ENCODE data around the gene ZNF195. TPM values are rescaled to one million over a fixed set of nuclear protein-coding genes. Genes with fewer than 3 reads are reported as not detected.

The ZNF195 gene
- total RNA-seq, 2 donors from 2014 or later = 7.8 to 9.6 TPM

DNA sequence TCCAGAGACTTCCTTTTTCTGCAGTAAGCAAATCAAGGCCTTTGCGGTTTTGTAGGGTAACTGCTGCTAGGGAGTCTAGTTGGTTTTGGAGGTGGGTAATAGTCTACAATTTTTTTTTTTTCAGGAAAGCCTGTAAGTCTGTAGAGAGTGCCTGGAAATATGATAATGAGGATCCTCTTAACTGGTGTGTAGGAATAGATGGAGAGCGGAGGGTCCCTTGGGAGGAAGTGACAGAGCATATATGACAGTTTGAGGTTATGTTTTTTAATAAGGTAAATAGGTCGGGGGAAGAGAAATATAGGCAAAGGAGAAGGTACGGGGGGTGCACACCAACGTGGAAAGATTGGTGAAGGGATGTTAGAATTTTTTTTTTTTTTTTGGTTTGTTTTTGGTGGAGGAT, 25.9 kb downstream of the ZNF195 start:
- Histone ChIP-seq H3K27me3 (no peaks in the 10 kb centered on the region), H3K4me3 (no peak overlapping the region), H3K36me3 (no peaks in the 10 kb centered on the region), H3K4me1 (no peaks in the 10 kb centered on the region), H3K9me3 (peaks cover 13 to 40% of the 10 kb centered on the region in 2 donors), H3K27ac (no peak overlapping the region)
- TF ChIP-seq, protein P1, sequence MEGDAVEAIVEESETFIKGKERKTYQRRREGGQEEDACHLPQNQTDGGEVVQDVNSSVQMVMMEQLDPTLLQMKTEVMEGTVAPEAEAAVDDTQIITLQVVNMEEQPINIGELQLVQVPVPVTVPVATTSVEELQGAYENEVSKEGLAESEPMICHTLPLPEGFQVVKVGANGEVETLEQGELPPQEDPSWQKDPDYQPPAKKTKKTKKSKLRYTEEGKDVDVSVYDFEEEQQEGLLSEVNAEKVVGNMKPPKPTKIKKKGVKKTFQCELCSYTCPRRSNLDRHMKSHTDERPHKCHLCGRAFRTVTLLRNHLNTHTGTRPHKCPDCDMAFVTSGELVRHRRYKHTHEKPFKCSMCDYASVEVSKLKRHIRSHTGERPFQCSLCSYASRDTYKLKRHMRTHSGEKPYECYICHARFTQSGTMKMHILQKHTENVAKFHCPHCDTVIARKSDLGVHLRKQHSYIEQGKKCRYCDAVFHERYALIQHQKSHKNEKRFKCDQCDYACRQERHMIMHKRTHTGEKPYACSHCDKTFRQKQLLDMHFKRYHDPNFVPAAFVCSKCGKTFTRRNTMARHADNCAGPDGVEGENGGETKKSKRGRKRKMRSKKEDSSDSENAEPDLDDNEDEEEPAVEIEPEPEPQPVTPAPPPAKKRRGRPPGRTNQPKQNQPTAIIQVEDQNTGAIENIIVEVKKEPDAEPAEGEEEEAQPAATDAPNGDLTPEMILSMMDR (IDR thresholded peaks at IDR 0.05) = no peak
- DNase-seq (ENCODE audit: low spot score) = no peak

DNA sequence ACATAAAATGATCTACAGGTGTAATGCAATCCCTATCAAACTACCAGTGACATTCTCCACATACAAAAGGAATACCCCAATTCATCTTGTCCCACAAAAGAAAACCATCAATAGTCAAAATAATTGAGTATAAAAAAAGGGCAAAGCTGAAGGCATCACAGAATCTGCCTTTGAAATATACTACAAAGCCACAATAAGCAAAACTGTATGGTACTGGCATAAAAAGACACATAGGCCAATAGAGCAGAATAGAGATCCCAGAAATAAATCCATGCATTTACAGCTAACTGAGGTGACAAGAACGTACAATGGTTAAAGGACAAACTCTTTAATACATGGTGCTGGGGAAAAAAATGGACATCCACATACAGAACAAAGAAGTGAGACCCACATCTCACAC, 31.8 kb downstream of the ZNF195 start:
- DNase-seq (ENCODE audit: low spot score) = no peak
- Histone ChIP-seq H3K27me3 (no peaks in the 10 kb centered on the region), H3K27ac (no peak overlapping the region), H3K9me3 (peaks cover 0 to 10% of the 10 kb centered on the region in 2 donors), H3K36me3 (no peaks in the 10 kb centered on the region), H3K4me1 (no peaks in the 10 kb centered on the region), H3K4me3 (no peak overlapping the region)
- TF ChIP-seq, protein P1 (IDR thresholded peaks at IDR 0.05) = no peak

DNA sequence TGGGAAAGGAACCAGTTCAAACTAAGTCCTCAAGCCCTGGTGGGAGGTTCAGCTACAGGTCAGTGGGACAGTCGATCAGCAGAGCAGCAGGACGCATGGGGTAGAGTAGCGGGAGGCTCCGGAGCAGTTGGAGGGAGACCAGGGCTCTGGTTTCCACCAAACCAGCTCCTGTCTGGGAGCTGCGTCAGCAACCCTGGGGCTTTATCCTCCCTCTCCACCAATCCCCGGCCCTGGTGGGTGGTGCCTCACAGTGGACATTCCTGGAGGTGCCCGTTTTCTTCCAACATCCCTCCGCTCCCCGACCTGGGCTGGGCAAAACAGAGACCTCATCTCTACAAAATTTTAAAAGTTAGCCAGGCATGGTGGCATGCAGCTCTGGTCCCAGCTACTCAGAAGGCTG, 32.4 kb downstream of the ZNF195 start:
- no peaks in the 10 kb centered on the region for H3K36me3 ChIP-seq
- TF ChIP-seq, protein P1 (IDR thresholded peaks at IDR 0.05) = no peak
- H3K27me3 ChIP-seq = no peaks in the 10 kb centered on the region
- H3K4me3 ChIP-seq = no peak overlapping the region
- no peaks in the 10 kb centered on the region for H3K4me1 ChIP-seq
- peaks cover 0 to 10% of the 10 kb centered on the region in 2 donors for H3K9me3 ChIP-seq
- no peak overlapping the region for H3K27ac ChIP-seq
- DNase-seq (ENCODE audit: low spot score) = no peak

DNA sequence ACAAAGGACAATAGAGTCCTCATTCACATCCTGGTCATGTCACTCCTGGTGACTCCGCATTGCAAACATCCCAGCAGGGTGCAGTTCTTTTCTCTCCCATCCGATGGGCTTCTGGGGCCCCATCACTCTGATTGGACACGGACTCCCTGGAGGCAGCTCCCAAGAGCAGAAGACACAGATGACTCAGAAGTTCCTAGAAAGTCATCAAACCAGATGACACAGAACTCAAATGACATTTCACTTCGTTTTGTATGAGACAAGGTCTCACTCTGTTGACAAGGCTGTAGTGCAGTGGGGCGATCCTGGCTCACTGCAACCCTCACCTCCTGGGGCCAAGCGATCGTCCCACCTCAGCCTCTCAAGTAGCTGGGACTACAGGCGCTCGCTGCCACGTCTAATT, 33.2 kb downstream of the ZNF195 start:
- H3K4me1 ChIP-seq = no peaks in the 10 kb centered on the region
- no peaks in the 10 kb centered on the region for H3K27me3 ChIP-seq
- no peak overlapping the region for H3K27ac ChIP-seq
- no peak overlapping the region for H3K4me3 ChIP-seq
- H3K36me3 ChIP-seq = no peaks in the 10 kb centered on the region
- peaks cover 0 to 10% of the 10 kb centered on the region in 2 donors for H3K9me3 ChIP-seq
- TF ChIP-seq, protein P1 (IDR thresholded peaks at IDR 0.05) = no peak
- no peak for DNase-seq (ENCODE audit: low spot score)

DNA sequence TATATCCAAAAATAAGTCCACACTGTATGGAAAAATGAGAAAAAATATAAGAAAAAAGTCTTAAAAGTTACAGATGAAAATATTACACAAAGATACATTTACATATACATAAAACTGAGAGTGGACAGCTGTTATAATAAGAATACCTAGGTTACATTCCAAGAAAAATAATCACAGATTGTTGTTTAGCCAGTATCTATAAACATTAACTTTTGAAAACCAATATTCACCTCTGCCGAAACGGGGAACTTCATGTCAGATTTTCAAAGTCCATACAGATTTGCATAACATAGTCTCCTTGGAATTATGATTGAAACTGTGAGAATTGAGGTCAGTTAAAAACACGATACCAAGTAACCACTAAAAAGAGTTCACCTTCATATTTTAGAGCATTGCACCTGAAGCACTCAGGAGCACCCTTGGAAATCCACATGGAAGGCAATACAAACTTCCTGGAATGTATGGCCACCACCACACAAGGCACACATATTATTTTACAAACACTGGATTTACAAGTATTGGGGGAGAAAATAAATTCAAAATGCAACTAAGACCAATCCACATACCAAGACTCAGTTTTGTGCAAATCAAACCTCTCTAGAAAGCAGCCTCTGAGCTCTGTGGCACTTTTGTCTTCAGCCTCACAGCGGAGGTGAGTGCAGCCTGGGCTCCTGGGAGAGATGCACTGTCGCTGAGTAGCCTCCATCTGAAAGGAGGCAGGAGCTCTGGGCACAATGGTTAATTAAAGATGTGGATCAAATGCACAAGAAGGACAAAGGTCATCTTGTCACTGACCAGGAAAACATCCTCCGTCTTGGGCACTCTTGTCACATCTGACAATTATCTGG, 34.4 kb downstream of the ZNF195 start:
- Histone ChIP-seq H3K4me1 (no peaks in the 10 kb centered on the region), H3K9me3 (peaks cover 0 to 10% of the 10 kb centered on the region in 2 donors), H3K36me3 (no peaks in the 10 kb centered on the region), H3K4me3 (no peak overlapping the region), H3K27me3 (no peaks in the 10 kb centered on the region), H3K27ac (no peak overlapping the region)
- TF ChIP-seq, protein P1 (IDR thresholded peaks at IDR 0.05) = no peak
- DNase-seq (ENCODE audit: low spot score) = no peak

Data from right atrium auricular region (tissue), 2 donors.